Liver (tissue), 9 donors: ENCODE results near the gene LRRTM4. TPM values are rescaled to one million over a fixed set of nuclear protein-coding genes. Genes with fewer than 3 reads are reported as not detected.

Source experiments
- DNase-seq: peaks from one replicate; pipeline ENCODE4 v3.0.0-alpha.2; 2017; ENCODE audit warnings: low spot score
- H3K27ac ChIP-seq, 2 donors: one replicate each; pipeline ENCODE4 v1.7.0; 2013; ENCODE audit warnings: inconsistent platforms in 2 of 2, low read length in 2 of 2, control low read depth in 1 of 2, low read depth in 1 of 2, mild to moderate bottlenecking in 1 of 2
- H3K27me3 ChIP-seq, 4 donors: one replicate each; pipeline versions ENCODE4 v1.6.1 to v1.7.0; 2013; ENCODE audit warnings: low read length in 3 of 4, inconsistent platforms in 1 of 4, mild to moderate bottlenecking in 1 of 4, moderate library complexity in 1 of 4; ENCODE audit not compliant: control insufficient read depth in 4 of 4, insufficient read depth in 4 of 4
- H3K36me3 ChIP-seq, 4 donors: one replicate each; pipeline versions ENCODE4 v1.6.1 to v1.7.0; 2013; ENCODE audit warnings: low read length in 3 of 4, mild to moderate bottlenecking in 3 of 4, low read depth in 1 of 4, moderate library complexity in 1 of 4; ENCODE audit not compliant: control insufficient read depth in 4 of 4, insufficient read depth in 3 of 4
- H3K4me1 ChIP-seq, 4 donors: one replicate each; pipeline versions ENCODE4 v1.6.1 to v1.7.0; 2013; ENCODE audit warnings: low read length in 3 of 4, mild to moderate bottlenecking in 3 of 4, moderate library complexity in 1 of 4; ENCODE audit not compliant: control insufficient read depth in 4 of 4, insufficient read depth in 4 of 4
- H3K4me3 ChIP-seq, 3 donors: one replicate each; pipeline versions ENCODE4 v1.6.1 to v1.7.0; 2013; ENCODE audit warnings: low read length in 3 of 3, control low read depth in 1 of 3, low read depth in 1 of 3, mild to moderate bottlenecking in 1 of 3
- H3K9ac ChIP-seq, 2 donors: one replicate each; pipeline ENCODE4 v1.7.0; 2013; ENCODE audit warnings: low read length in 2 of 2, mild to moderate bottlenecking in 2 of 2, moderate library complexity in 2 of 2, control low read depth in 1 of 2, low read depth in 1 of 2
- H3K9me3 ChIP-seq, 4 donors: one replicate each; pipeline versions ENCODE4 v1.6.1 to v1.7.0; 2013; ENCODE audit warnings: low read length in 3 of 4; ENCODE audit not compliant: control insufficient read depth in 4 of 4
- CTCF ChIP-seq: fragments of 150-350 bp; IDR thresholded peaks from 2 replicates; pipeline ENCODE4 v1.5.1; 2017; ENCODE audit warnings: improper control_type of control experiment, low read depth, low read length; ENCODE audit not compliant: missing input control
- EGR1 ChIP-seq, 2 donors: IDR thresholded peaks; 2 replicates each; pipeline ENCODE4 v1.6.1; 2016 to 2018; ENCODE audit warnings: antibody characterized with exemption in 2 of 2, low read depth in 2 of 2
- FOXA1 ChIP-seq: IDR thresholded peaks from 2 replicates; pipeline ENCODE4 v1.6.1; 2016; ENCODE audit warnings: antibody characterized with exemption
- FOXA2 ChIP-seq: IDR thresholded peaks from 2 replicates; pipeline ENCODE4 v1.6.1; 2016; ENCODE audit warnings: antibody characterized with exemption
- GABPA ChIP-seq, 2 donors: IDR thresholded peaks in 1 of 2; conservative IDR thresholded peaks in 1 of 2; 2 replicates each; pipeline ENCODE4 v1.6.1; 2016; ENCODE audit warnings: antibody characterized with exemption in 2 of 2, mild to moderate bottlenecking in 1 of 2, moderate library complexity in 1 of 2
- HNF4A ChIP-seq, 2 donors: conservative IDR thresholded peaks; 2 replicates each; pipeline ENCODE4 v1.6.1; 2016; ENCODE audit warnings: antibody characterized with exemption in 2 of 2, mild to moderate bottlenecking in 2 of 2
- HNF4G ChIP-seq: IDR thresholded peaks from 2 replicates; pipeline ENCODE4 v1.6.1; 2016; ENCODE audit warnings: antibody characterized with exemption
- JUND ChIP-seq, 2 donors: IDR thresholded peaks; 2 replicates each; pipeline ENCODE4 v1.6.1; 2016; ENCODE audit warnings: antibody characterized with exemption in 2 of 2
- NR2F2 ChIP-seq: IDR thresholded peaks from 2 replicates; pipeline ENCODE4 v1.6.1; 2016; ENCODE audit warnings: antibody characterized with exemption
- RXRA ChIP-seq, 2 donors: IDR thresholded peaks; 2 replicates each; pipeline ENCODE4 v1.6.1; 2017 to 2018; ENCODE audit warnings: antibody characterized with exemption in 2 of 2, mild to moderate bottlenecking in 1 of 2
- SP1 ChIP-seq: IDR thresholded peaks from 2 replicates; pipeline ENCODE4 v1.6.1; 2018; ENCODE audit warnings: antibody characterized with exemption, mild to moderate bottlenecking
- TAF1 ChIP-seq: conservative IDR thresholded peaks from 2 replicates; pipeline ENCODE4 v1.6.1; 2016; ENCODE audit warnings: antibody characterized with exemption, mild to moderate bottlenecking
- YY1 ChIP-seq: IDR thresholded peaks from 2 replicates; pipeline ENCODE4 v1.6.1; 2016; ENCODE audit warnings: antibody characterized with exemption, mild to moderate bottlenecking
- ZBTB33 ChIP-seq: IDR thresholded peaks from 2 replicates; pipeline ENCODE4 v1.6.1; 2016; ENCODE audit warnings: antibody characterized with exemption
- WGBS: extraction: QIAGEN DNeasy Blood & Tissue Kit; methylation state at CpG from one replicate; pipeline ENCODE4 v1.1.7; 2013; 5-methylcytosine and 5-hydroxymethylcytosine counted together
- polyA plus RNA-seq, 2 donors: library from polyadenylated mRNA; stranded (reverse) in 1 of 2; unstranded in 1 of 2; fragments of 200-250 nt in 1 of 2; fragments of >200 nt in 1 of 2; fragmentation: Nextera tagmentation in 1 of 2; extraction: Ambion mirVana in 1 of 2; gene quantifications; one replicate each; pipeline versions ENCODE4 v1.2.1 to v1.2.3, GENCODE V29; 2013 to 2015
- total RNA-seq, 2 donors: library from RNA; depleted of rRNA; stranded (reverse); fragments of >200 nt; gene quantifications; one replicate each; pipeline ENCODE4 v1.2.3, GENCODE V29; 2014
- donor health status: healthy.
- donor health status: healthy.
- donor health status: healthy.
- donor health status: healthy.
- donor health status: healthy.

Gene LRRTM4
- total and polyA plus RNA-seq, 4 donors: 0.06 to 0.09 (median 0.08) TPM; not detected in 1

- 81% methylated on average over 4 of the region's 4 CpGs for WGBS
- H3K27me3 ChIP-seq: no peaks in the 10 kb centered on the region
- no peak overlapping the region for H3K9ac ChIP-seq
- no peak for TF ChIP-seq FOXA1
- no peak overlapping the region for H3K4me3 ChIP-seq
- no peak overlapping the region for H3K27ac ChIP-seq
- no peak for DNase-seq
- no peaks in the 10 kb centered on the region for H3K4me1 ChIP-seq
- peaks cover 0 to 2% (median 0%) of the 10 kb centered on the region in 4 donors for H3K9me3 ChIP-seq
- no peaks in the 10 kb centered on the region for H3K36me3 ChIP-seq
These were observed 93.2 kb downstream of the LRRTM4 start for GRCh38 chr2:77428946-77429345.

GRCh38 chr2:77421971-77422370 is 100.2 kb downstream of the LRRTM4 start:
- no peak for DNase-seq
- Histone ChIP-seq H3K36me3 (no peaks in the 10 kb centered on the region), H3K27me3 (no peaks in the 10 kb centered on the region), H3K4me3 (no peak overlapping the region), H3K27ac (no peak overlapping the region), H3K4me1 (no peaks in the 10 kb centered on the region), H3K9ac (no peak overlapping the region), H3K9me3 (peaks cover 0 to 2% (median 0%) of the 10 kb centered on the region in 4 donors)
- TF ChIP-seq GABPA (IDR thresholded peaks at IDR 0.05 in 1 of 2, conservative IDR thresholded peaks at IDR 0.05 in 1 of 2): no peak
- TF ChIP-seq EGR1 (IDR thresholded peaks at IDR 0.05; ENCODE audit: low read depth in 2 of 2): no peak
- TF ChIP-seq CTCF: no peak
- TF ChIP-seq YY1: no peak
- no peak for TF ChIP-seq NR2F2
- TF ChIP-seq SP1: no peak
- TF ChIP-seq ZBTB33: no peak
- no peak for TF ChIP-seq HNF4G
- TF ChIP-seq JUND (IDR thresholded peaks at IDR 0.05): no peak
- TF ChIP-seq RXRA (IDR thresholded peaks at IDR 0.05): no peak
- no peak for TF ChIP-seq TAF1
- no peak for TF ChIP-seq HNF4A (conservative IDR thresholded peaks at IDR 0.05)
- WGBS: 92% methylated on average over 4 of the region's 4 CpGs

- H3K4me1 ChIP-seq: no peaks in the 10 kb centered on the region
- H3K36me3 ChIP-seq: no peaks in the 10 kb centered on the region
- H3K9me3 ChIP-seq: no peaks in the 10 kb centered on the region
- H3K4me3 ChIP-seq: no peak overlapping the region
- no peak overlapping the region for H3K27ac ChIP-seq
- no peak for DNase-seq
- WGBS: 37% methylated on average over 1 of the region's 1 CpG
- H3K27me3 ChIP-seq: no peaks in the 10 kb centered on the region
- TF ChIP-seq SP1 (no peak), FOXA2 (no peak), ZBTB33 (no peak)
- H3K9ac ChIP-seq: no peak overlapping the region
These were observed 103.6 kb downstream of the LRRTM4 start for GRCh38 chr2:77418537-77418936.
